ENCODE results near the gene CUBN.

CUBN gene

DNA sequence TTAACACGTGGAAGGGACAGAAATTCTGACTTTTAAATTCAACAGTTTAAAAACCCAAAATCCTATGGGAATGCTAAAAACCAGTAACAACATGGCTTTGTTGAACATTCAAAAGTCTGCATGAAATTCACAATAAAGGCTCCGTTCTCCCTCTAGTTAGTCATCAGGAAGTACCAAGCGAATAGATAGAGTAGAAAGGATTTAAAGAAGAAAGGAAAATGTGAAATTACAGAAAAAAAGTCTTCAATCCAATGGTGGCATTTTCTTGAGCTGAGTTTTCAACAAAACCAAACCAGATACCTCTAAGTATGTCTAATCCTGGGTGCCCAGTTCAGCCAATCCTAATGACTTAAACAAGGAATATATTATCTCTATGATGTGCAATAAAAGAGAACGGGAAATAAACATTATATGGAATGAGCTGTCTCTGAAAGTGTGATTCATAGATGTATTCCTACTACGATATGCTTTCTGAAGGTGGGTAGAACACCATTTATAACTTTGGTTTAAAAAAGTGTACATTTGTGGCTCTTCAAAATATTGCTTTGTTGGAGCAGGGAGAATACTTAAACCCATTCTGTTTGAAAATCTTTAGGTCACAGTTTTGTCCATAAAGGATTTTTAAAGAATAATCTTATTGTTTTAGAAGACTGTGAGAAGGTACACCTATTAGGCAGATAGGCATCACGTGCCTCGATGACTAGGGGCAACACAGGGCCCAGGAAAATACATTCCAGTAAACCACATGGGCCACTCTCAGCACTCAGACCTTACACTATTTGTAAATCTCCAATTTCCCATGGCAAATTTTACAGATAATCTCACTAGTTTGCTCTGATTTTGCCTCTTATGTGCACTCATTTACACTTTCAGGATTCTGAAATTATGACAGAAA, 87.7 kb downstream of the CUBN start:
- Histone ChIP-seq H3K9ac (ENCODE audit: low read depth, low read length) (no peak overlapping the region), H3K36me3 (ENCODE audit: insufficient read depth, low read length) (no peaks in the 10 kb centered on the region), H3K9me3 (ENCODE audit: control insufficient read depth, insufficient read depth, low read length) (no peaks in the 10 kb centered on the region), H3K4me1 (ENCODE audit: insufficient read depth, low read length) (peaks cover 5% of the 10 kb centered on the region)

DNA sequence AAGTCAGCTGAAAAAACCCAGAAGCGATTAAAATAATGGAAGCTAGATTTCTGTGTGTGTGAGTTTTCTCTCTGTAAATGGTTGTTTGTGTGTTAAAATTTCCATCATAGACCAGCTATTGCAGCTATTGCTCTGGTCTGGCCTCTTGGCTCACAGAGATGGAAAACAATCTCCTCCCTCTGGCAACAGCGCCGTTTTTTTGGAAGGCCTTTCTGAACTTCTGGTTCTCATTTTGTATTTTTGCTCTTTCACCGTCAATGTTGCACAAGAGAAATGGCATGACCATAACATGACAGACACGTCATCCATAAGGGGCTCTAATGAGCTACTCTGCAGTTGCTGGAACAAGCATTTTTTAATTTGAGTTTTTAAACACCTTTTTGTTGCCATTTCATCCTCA, 91.0 kb downstream of the CUBN start:
- Histone ChIP-seq H3K9ac (ENCODE audit: low read depth, low read length) (no peak overlapping the region), H3K9me3 (ENCODE audit: control insufficient read depth, insufficient read depth, low read length) (no peaks in the 10 kb centered on the region), H3K4me1 (ENCODE audit: insufficient read depth, low read length) (peaks cover 5% of the 10 kb centered on the region), H3K36me3 (ENCODE audit: insufficient read depth, low read length) (no peaks in the 10 kb centered on the region)

DNA sequence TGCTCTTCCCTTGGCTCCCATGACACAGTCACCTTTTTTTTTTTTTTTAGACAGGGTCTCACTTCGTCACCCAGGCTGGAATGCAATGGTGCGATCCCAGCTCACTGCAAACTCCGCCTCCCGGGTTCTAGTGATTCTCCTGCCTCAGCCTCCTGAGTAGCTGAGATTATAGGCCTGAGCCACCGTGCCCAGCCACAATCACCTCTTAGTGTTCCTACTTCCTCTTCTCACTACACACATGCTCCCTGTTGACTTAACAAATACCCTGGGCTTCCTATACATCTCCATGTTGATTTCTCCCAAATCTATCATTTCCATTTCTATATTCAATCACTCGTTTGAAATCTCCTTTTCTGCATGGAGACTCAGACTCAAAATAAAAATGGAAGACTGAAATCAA, 91.7 kb downstream of the CUBN start:
- Histone ChIP-seq H3K36me3 (ENCODE audit: insufficient read depth, low read length) (no peaks in the 10 kb centered on the region), H3K9me3 (ENCODE audit: control insufficient read depth, insufficient read depth, low read length) (no peaks in the 10 kb centered on the region), H3K4me1 (ENCODE audit: insufficient read depth, low read length) (peaks cover 5% of the 10 kb centered on the region), H3K9ac (ENCODE audit: low read depth, low read length) (no peak overlapping the region)

DNA sequence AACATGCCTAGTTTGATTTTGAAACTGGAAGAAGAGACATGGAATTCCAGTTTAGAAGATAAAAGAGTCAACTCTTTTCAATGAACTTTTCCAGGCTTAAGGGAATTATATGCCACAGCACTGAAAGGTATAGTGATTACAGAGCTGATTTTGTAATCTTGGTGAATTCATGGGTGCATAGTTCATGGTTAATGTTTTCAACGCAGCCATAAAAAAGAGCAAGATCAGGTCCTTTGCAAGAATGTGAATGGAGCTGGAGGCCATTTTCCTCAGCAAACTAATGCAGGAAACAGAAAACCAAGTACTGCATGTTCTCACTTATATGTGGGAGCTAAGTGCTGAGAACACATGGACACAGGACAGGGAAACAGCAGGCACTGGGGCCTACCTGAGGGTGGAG, 94.2 kb downstream of the CUBN start:
- no peaks in the 10 kb centered on the region for H3K36me3 ChIP-seq (ENCODE audit: insufficient read depth, low read length)
- 0 out of 2 replicates have a peak, but pooled peaks cover 5% of the 10 kb centered on the region for H3K4me1 ChIP-seq (ENCODE audit: insufficient read depth, low read length)
- H3K9ac ChIP-seq (ENCODE audit: low read depth, low read length), result no peak overlapping the region
- H3K9me3 ChIP-seq (ENCODE audit: control insufficient read depth, insufficient read depth, low read length), result no peaks in the 10 kb centered on the region

DNA sequence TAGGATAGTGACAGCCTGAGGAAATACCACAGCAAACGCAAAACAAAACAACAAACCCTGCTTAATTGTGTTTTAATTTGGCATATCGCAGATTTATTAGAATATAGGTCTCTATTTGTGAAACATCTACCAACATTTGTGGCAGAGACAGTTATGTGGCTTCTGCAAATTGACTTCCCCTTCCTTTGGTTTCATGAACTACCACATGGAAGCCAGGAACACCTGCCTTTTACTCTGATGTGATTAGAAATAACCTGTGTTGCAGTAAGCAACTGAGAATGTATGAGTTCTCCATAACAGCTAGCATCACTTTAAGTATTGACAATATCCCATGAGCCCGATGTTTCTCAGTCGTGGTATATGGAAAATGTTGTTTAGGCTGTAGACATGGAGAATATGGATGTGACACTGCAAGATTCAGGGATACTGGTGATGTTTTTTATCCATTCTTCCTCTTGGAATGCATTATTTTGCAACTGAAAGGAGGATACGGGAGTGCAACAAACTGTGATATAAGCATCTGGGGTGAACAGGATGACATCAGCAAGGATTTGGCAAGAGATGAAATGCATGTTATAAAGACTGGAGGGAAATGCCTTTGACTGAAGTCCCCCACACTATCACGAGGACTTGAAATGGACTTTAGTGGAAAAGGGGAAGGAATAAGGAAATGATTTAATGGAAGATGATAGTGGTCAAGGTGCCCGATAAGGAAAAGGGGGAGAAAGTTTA, 95.9 kb downstream of the CUBN start:
- H3K4me1 ChIP-seq (ENCODE audit: insufficient read depth, low read length), result peaks cover 18% of the 10 kb centered on the region
- no peak overlapping the region for H3K9ac ChIP-seq (ENCODE audit: low read depth, low read length)
- no peaks in the 10 kb centered on the region for H3K36me3 ChIP-seq (ENCODE audit: insufficient read depth, low read length)
- no peaks in the 10 kb centered on the region for H3K9me3 ChIP-seq (ENCODE audit: control insufficient read depth, insufficient read depth, low read length)

DNA sequence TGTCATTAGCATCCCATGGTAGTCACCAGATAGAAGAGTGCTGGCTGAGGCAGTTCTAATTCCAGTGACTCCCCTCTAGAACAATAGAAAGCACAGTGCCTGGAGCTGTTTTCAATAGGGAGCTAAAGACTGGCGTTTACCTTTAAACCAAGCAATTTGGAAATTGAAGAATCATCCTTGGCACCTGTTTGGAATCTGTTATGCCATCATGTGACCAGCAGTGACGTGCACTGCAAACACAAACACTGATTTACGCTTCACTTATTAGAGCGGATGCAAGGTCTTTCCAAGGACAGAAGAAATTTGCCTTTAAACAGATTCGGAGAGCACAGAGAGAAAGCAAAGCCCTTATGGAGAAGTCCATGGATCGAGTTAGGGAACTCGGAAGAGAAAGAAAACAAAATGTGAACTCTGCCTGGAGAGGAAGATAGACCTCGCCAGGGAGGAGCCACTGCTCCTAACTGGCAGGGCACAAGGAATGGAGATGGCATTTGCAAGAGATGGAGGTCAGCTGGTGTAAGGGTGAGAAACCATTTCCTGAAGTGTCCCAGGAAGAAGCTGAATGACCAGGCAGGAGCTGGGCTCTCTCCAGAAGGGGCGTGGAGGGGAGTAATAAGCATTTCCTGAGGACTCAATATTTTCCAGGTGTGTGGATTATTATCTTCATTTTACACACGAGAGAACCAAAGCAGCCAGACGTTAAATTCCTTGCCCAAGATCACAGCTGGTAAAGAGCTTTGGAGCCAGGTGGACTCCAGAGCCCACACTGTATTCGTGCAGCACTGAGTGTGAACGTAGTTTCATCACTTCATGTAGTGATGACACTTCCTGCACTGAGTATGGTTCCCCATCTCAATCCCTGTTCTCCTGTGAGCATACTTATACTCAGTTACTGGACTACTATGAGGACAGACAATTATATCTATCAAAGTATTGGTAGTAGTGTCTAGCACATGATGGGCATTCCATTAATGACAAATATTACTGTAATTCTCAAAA, 97.7 kb downstream of the CUBN start:
- H3K9me3 ChIP-seq (ENCODE audit: control insufficient read depth, insufficient read depth, low read length), result no peaks in the 10 kb centered on the region
- H3K9ac ChIP-seq (ENCODE audit: low read depth, low read length), result no peak overlapping the region
- H3K4me1 ChIP-seq (ENCODE audit: insufficient read depth, low read length), result peaks cover 18% of the 10 kb centered on the region
- no peaks in the 10 kb centered on the region for H3K36me3 ChIP-seq (ENCODE audit: insufficient read depth, low read length)

DNA sequence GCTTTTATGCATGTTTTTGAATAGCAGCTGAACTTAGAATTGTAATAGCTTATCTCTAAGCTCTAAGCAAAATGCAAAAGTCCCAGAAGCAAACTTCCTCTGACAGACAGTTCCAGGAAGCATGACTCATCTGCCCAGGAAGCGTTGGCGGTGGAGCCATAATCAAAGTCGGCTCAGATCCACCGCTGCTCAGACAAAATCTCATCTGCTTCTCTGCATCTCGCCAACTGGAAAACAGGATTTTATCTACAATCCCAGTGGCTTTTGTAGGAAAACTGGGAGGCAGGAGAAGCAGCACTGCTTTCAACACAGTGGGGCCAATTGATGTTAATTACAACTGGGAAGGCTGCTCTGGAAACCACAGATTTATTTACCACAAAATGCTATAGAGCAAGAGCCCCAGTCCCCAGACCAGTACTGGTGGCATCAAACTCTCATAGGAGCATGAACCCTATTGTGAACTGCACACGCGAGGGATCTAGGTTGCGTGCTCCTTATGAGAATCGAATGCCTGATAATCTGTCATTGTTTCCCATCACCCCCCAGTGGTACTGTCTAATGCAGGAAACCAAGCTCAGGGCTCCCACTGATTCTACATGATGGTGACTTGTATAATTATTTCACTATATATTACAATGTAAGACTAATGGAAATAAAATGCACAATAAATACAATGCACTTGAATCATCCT, 99.9 kb downstream of the CUBN start:
- H3K36me3 ChIP-seq (ENCODE audit: insufficient read depth, low read length), result no peaks in the 10 kb centered on the region
- no peak overlapping the region for H3K9ac ChIP-seq (ENCODE audit: low read depth, low read length)
- H3K9me3 ChIP-seq (ENCODE audit: control insufficient read depth, insufficient read depth, low read length), result no peaks in the 10 kb centered on the region
- H3K4me1 ChIP-seq (ENCODE audit: insufficient read depth, low read length), result peaks cover 18% of the 10 kb centered on the region

DNA sequence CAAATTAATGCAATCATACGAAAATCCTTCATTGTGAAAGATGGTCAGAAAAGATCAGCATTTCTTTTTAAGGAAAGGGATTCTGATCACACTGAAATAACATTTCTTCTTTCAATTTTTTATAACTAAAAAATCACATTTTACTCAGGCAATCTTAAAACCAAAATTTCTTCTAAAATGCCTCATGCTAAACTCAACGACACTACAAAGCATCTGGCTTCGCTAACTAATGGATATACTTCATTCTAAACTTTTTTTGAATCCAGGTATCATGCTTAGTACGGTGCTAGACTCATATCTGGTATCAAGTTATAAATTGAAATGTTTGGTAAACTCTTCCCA, 100.4 kb downstream of the CUBN start:
- Histone ChIP-seq H3K36me3 (ENCODE audit: insufficient read depth, low read length) (no peaks in the 10 kb centered on the region), H3K9me3 (ENCODE audit: control insufficient read depth, insufficient read depth, low read length) (no peaks in the 10 kb centered on the region), H3K9ac (ENCODE audit: low read depth, low read length) (no peak overlapping the region), H3K4me1 (ENCODE audit: insufficient read depth, low read length) (peaks cover 18% of the 10 kb centered on the region)

DNA sequence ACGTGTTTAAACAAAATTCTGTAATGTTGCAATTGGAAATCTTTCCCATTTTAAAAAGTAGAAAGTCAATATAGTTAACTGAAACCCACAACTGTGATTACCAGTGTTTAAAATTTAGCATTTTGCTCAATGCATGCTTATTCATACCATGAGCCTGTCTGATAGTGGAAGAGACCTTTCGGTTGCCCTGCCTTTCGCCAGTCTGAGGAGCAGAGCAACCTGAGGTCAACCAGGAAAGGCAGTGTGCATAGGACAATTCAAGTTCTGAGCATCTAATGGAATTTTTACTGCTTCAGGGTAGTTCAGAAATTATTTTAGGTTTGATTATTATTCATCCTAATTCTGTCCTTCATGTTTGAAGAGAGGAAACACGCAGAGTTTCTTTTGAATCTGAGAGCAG, 100.8 kb downstream of the CUBN start:
- no peaks in the 10 kb centered on the region for H3K36me3 ChIP-seq (ENCODE audit: insufficient read depth, low read length)
- no peaks in the 10 kb centered on the region for H3K9me3 ChIP-seq (ENCODE audit: control insufficient read depth, insufficient read depth, low read length)
- peaks cover 18% of the 10 kb centered on the region for H3K4me1 ChIP-seq (ENCODE audit: insufficient read depth, low read length)
- no peak overlapping the region for H3K9ac ChIP-seq (ENCODE audit: low read depth, low read length)

DNA sequence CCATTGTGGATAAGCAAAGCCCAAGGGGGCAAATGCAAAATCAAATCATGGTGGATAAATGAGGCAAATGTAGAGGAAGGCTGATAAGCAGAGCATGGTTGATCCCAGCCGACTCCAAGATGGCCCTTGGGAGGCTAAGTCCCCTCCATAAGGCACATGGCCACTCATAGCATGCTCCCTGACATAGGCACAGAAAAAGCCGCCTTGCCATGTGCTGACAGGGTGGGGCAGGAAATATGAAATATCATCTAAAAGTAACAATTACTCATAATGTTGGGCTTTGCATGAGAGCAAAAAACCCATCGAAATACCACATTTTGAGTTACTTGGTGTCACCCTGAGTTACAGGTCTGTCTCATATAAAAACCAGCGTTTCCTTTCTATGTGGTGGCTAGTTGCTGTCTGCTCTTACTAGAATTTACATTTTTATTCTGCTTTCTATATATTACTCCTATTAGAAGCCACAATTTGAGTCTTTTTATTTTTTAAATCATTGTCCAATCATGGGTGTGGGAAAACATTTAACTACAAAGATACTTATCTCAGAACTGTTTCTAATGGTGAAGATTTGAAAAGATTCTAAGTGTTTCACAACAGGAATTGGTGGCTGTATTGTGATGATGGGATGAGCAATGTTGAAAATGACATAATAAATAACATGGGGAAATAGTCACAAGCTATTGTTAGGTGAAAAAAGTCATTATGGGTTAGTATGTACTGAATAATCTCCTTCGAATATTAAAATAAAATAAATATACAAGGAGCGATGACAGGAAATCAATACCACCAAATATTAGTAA, 102.7 kb downstream of the CUBN start:
- Histone ChIP-seq H3K9ac (ENCODE audit: low read depth, low read length) (no peak overlapping the region), H3K9me3 (ENCODE audit: control insufficient read depth, insufficient read depth, low read length) (no peaks in the 10 kb centered on the region), H3K36me3 (ENCODE audit: insufficient read depth, low read length) (no peaks in the 10 kb centered on the region), H3K4me1 (ENCODE audit: insufficient read depth, low read length) (peaks cover 35% of the 10 kb centered on the region)

DNA sequence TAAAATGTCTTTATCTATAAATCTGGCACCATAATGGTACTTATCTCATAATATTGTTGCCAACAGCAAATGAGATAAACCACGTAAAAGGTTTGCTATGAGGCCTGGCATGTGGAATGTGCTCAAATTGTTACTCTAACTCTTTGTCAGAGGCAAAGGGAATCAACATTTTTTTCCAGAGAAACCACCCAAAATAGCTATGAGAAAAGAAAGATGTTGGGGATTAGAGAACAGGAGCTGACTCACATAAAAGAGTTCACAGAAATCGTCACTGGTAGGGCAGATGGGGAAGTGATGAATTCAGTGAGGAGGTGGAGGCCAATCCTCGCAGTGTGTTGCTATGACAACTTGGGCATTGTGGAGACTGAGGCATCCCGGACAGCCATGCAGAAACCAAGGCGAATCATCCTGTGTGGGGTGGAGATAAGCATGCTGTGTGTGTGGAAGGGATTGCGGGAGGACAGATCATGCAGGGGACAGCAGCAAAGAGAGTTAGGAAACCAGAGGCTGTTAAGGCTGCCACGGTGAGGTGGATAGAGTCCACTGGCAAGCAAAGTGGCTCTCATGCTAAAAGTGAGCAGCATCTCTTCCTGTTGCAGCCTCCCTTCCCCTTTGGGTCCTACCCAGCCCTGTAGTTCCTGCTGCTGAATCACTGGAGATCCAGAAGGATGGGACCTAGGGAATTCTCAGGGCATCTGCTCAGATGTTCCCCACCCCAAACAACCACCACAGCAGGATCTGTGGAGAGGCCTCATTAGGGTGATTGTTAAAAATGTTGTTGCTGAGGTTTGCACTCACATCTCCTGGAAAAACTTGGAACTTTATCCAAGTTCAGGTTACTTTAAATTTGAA, 103.9 kb downstream of the CUBN start:
- H3K36me3 ChIP-seq (ENCODE audit: insufficient read depth, low read length), result no peaks in the 10 kb centered on the region
- no peak overlapping the region for H3K9ac ChIP-seq (ENCODE audit: low read depth, low read length)
- H3K4me1 ChIP-seq (ENCODE audit: insufficient read depth, low read length), result peaks cover 33% of the 10 kb centered on the region
- H3K9me3 ChIP-seq (ENCODE audit: control insufficient read depth, insufficient read depth, low read length), result no peaks in the 10 kb centered on the region

DNA sequence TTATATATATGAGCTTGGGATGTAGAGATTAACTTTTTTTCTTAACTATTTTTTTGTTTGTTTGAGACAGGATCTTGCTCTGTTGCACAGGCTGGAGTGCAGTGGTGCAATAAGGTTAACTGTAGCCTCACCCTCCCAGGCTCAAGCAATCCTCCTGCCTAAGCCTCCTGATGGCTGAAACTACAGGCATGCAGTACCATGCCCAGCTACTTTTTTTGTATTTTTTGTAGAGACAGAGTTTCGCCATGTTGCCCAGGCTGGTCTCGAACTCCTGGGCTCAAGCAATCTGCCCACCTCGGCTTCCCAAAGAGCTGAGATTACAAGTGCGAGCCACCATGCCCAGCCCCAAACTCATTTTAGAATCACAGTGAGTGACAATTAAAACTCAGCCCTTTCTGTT, 105.2 kb downstream of the CUBN start:
- Histone ChIP-seq H3K9me3 (ENCODE audit: control insufficient read depth, insufficient read depth, low read length) (no peaks in the 10 kb centered on the region), H3K9ac (ENCODE audit: low read depth, low read length) (no peak overlapping the region), H3K4me1 (ENCODE audit: insufficient read depth, low read length) (peaks cover 27% of the 10 kb centered on the region), H3K36me3 (ENCODE audit: insufficient read depth, low read length) (no peaks in the 10 kb centered on the region)

Data from ES-I3 (cell line).